ENCODE results near the gene CLEC16A. TPM values are rescaled to one million over a fixed set of nuclear protein-coding genes. Genes with fewer than 3 reads are reported as not detected.

The CLEC16A gene
- total and polyA plus RNA-seq, 8 donors, result 8.1 to 17.2 (median 10.7) TPM

DNA sequence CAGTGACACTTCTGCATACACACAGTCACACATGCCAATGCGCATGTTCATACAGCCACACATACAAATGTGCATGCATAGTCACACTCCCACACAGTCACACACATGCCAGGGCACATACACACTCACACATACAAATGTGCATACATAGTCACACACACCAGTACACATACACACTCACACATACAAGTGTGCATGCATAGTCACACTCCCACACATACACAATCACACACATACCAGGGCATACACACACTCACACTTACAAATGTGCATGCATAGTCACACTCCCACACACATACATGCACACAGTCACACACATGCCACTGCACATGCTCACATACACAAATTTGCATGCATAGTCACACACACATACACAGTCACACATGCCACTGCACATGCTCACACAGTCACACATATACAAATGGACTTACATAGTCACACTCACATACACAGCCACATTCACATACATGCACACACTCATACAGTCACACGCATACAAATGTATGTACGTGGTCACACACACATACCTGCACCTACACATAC lies 227.5 kb downstream of the CLEC16A start:
- TF ChIP-seq, protein P1, sequence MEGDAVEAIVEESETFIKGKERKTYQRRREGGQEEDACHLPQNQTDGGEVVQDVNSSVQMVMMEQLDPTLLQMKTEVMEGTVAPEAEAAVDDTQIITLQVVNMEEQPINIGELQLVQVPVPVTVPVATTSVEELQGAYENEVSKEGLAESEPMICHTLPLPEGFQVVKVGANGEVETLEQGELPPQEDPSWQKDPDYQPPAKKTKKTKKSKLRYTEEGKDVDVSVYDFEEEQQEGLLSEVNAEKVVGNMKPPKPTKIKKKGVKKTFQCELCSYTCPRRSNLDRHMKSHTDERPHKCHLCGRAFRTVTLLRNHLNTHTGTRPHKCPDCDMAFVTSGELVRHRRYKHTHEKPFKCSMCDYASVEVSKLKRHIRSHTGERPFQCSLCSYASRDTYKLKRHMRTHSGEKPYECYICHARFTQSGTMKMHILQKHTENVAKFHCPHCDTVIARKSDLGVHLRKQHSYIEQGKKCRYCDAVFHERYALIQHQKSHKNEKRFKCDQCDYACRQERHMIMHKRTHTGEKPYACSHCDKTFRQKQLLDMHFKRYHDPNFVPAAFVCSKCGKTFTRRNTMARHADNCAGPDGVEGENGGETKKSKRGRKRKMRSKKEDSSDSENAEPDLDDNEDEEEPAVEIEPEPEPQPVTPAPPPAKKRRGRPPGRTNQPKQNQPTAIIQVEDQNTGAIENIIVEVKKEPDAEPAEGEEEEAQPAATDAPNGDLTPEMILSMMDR (IDR thresholded peaks at IDR 0.05), result no peak
- DNase-seq, result no peak
- H3K27ac ChIP-seq, result no peak overlapping the region
- no peaks in the 10 kb centered on the region for H3K9me3 ChIP-seq
- whole genome bisulfite sequencing, 2 donors, result 80 to 98% methylated on average over 3 of the region's 3 CpGs
- no peaks in the 10 kb centered on the region for H3K27me3 ChIP-seq
- no peak overlapping the region for H3K4me3 ChIP-seq
- H3K4me1 ChIP-seq, result no peaks in the 10 kb centered on the region
- intact Hi-C loops (cut with DNase I), result no loop called here
- ATAC-seq, result no peak
- no peaks in the 10 kb centered on the region for H3K36me3 ChIP-seq
- FAIRE-seq, result no peak

DNA sequence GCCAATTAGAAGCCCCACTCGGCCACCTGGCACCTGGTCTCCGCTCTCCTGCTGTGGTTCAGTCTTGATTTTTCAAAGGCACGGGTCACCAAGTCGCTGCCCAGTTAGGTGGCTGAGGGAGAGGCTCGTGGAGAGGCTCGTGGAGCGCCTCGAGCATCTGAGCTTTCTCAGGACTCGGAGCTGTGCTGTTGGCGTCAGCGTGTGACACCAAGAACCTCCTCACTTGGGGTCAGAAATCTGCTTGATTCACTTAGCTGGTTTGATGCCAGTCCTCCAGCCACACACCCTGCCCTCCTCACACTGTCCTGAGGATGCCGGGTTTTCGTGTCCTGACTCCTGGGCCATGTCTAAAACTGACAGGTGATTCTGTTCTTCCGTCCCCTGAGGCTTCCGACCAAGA lies 229.1 kb downstream of the CLEC16A start:
- H3K4me1 ChIP-seq, result no peaks in the 10 kb centered on the region
- no peak for DNase-seq
- H3K4me3 ChIP-seq, result no peak overlapping the region
- no peak for ATAC-seq
- H3K27ac ChIP-seq, result no peak overlapping the region
- no peaks in the 10 kb centered on the region for H3K27me3 ChIP-seq
- 91 to 93% methylated on average over 15 of the region's 15 CpGs for WGBS, 2 donors
- intact Hi-C loops (cut with DNase I), result no loop called here
- H3K9me3 ChIP-seq, result no peaks in the 10 kb centered on the region
- TF ChIP-seq, protein P1 (IDR thresholded peaks at IDR 0.05), result no peak
- no peaks in the 10 kb centered on the region for H3K36me3 ChIP-seq
- no peak for FAIRE-seq

DNA sequence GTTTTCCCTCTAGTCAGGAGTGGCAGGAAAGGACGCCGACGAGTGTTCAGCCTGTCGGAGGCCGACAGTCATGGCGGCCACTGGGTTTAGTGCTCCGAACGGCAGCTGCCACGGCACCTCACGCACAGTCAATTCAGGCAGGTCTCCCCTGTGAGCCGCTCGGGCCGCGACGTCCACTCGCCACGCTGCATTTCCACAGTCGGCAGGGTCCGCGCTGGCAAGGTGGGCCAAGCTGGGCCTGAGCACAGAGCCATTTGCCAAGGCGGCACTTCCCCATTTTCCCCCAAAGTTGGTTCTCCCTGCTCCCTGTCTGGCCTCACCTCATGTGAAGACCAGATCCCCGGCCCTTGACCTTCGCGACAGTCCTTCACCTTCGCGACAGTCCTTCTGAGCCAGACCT lies 229.8 kb downstream of the CLEC16A start:
- Histone ChIP-seq H3K4me1 (no peaks in the 10 kb centered on the region), H3K36me3 (no peaks in the 10 kb centered on the region), H3K27ac (no peak overlapping the region), H3K27me3 (no peaks in the 10 kb centered on the region), H3K9me3 (no peaks in the 10 kb centered on the region), H3K4me3 (no peak overlapping the region)
- WGBS, 2 donors, result 96 to 97% methylated on average over 26 of the region's 26 CpGs
- ATAC-seq (no peak), DNase-seq (no peak), FAIRE-seq (no peak)
- intact Hi-C loops (cut with DNase I), result no loop called here
- TF ChIP-seq, protein P1 (IDR thresholded peaks at IDR 0.05), result no peak

DNA sequence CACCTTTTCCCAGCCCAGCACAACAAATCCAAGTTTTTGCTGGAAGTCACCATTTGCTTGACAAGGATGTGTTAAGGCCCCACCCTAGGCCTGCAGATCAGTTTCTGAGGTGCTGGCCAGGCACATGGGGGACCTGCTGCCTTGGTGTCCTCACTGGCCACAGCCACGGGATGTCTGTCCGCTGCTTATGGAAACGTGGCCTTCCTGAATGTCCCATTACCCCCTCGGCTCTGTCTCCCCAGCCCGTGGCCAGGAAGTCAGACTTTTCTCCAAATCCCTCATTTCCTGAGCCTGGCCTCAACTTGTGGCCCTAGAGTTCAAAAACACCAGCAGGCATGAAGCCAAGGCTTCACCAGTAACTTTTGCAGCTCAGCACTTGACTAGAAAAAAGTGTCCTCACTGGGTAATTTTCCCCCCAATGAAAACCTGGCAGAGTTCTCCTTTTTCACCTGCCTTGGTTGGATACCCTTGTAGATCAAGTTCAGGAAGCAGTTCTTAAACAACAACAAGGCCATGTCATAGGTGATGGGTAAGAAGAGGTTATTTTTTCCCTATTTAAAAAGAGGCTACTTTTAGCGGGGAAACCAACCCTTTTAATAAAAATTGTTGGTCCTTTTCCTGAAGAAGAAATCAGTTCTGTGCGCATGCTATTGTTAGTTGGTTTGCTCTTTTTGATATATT lies 230.9 kb downstream of the CLEC16A start:
- no peaks in the 10 kb centered on the region for H3K4me1 ChIP-seq
- no peaks in the 10 kb centered on the region for H3K36me3 ChIP-seq
- no peak overlapping the region for H3K4me3 ChIP-seq
- no peak overlapping the region for H3K27ac ChIP-seq
- no peaks in the 10 kb centered on the region for H3K27me3 ChIP-seq
- no peak for FAIRE-seq
- TF ChIP-seq, protein P1 (IDR thresholded peaks at IDR 0.05), result no peak
- no peaks in the 10 kb centered on the region for H3K9me3 ChIP-seq
- no peak for ATAC-seq
- 83 to 89% methylated on average over 7 of the region's 7 CpGs for WGBS, 2 donors
- DNase-seq, result no peak
- intact Hi-C loops (cut with DNase I), result no loop called here

DNA sequence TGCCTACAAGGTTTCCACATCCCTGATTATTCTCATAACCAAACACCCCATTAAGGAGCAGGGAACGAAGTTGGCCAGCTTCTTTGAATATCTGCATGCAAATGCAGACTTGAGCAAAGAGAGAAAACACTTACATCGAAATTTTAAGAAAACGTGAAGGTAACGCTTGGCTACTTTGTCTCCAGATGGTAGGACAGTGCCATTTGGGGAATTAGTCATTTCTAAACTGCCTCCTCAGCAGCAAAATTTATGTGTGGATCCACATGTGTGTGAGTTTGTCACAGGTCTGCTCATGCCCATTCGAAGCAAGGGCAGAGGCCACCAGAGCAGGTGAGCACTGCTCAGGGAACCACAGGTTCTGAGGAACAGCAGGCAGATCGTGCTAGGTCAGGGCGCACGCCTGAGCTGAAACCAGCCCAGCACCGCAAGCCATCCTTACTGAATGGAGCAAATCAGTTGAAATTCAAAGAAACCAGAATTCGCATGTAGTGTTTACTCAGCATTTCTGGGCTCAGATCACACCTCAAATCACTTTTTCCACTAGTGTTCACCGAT lies 231.5 kb downstream of the CLEC16A start:
- ATAC-seq (no peak), FAIRE-seq (no peak), DNase-seq (no peak)
- Histone ChIP-seq H3K27me3 (no peaks in the 10 kb centered on the region), H3K4me3 (no peak overlapping the region), H3K36me3 (no peaks in the 10 kb centered on the region), H3K27ac (no peak overlapping the region), H3K9me3 (no peaks in the 10 kb centered on the region), H3K4me1 (no peaks in the 10 kb centered on the region)
- WGBS, 2 donors, result 92 to 95% methylated on average over 11 of the region's 11 CpGs
- intact Hi-C loops (cut with DNase I), result no loop called here
- TF ChIP-seq, protein P1 (IDR thresholded peaks at IDR 0.05), result no peak
